Neutrophil (primary cell): ENCODE data around the gene CBFA2T2.

Experiments used
- H3K27ac ChIP-seq: fragments of 200-600 bp; sonication (generic); 2 replicates; pipeline ENCODE4 v1.5.1; 2016; ENCODE audit warnings: mild to moderate bottlenecking, moderate library complexity
- H3K27me3 ChIP-seq: fragments of 200-600 bp; sonication (generic); 2 replicates; pipeline ENCODE4 v1.6.0; 2016; ENCODE audit warnings: mild to moderate bottlenecking
- H3K36me3 ChIP-seq: fragments of 200-600 bp; sonication (generic); 2 replicates; pipeline ENCODE4 v1.5.1; 2017
- H3K4me1 ChIP-seq, 2 experiments: fragments of 200-600 bp in 1 of 2; sonication (generic) in 1 of 2; 1 replicate in 1 of 2; 2 replicates in 1 of 2; pipeline versions ENCODE4 v1.5.1 to v1.6.1; 2013 to 2016; ENCODE audit warnings: low read depth in 1 of 2, low read length in 1 of 2, mild to moderate bottlenecking in 1 of 2, moderate library complexity in 1 of 2; ENCODE audit not compliant: control insufficient read depth in 1 of 2, insufficient read depth in 1 of 2
- H3K4me3 ChIP-seq, 2 experiments: fragments of 200-600 bp in 1 of 2; sonication (generic) in 1 of 2; 1 replicate in 1 of 2; 2 replicates in 1 of 2; pipeline ENCODE4 v1.5.1; 2013 to 2016; ENCODE audit warnings: low read depth in 1 of 2, low read length in 1 of 2, mild to moderate bottlenecking in 1 of 2, moderate library complexity in 1 of 2
- H3K9me3 ChIP-seq: fragments of 200-600 bp; sonication (generic); 2 replicates; pipeline ENCODE4 v1.5.1; 2016
- TF ChIP-seq, protein P1 (sequence below): fragments of 200-600 bp; sonication (generic); IDR thresholded peaks from 2 replicates; pipeline ENCODE4 v1.5.1; 2016; ENCODE audit warnings: antibody characterized with exemption

Gene CBFA2T2

DNA sequence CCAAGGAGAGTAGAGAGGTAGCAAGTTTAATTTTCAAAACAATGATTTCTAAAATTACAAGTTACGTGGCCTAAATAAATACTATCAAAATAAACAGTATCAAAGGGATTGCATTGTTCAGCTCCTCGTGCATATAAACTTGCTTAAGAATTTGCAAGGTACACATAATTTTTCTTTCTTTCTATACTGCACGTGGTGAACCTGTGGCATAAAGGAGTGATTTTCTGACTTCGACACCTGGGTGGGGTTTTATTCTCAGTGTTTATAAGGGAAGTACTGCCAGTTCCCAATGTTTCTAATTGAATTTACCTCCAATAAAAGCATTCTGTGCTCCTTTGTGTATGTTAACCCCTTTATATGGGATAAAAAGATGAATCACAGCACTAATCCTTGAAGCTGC lies 122.1 kb downstream of the CBFA2T2 start:
- TF ChIP-seq, protein P1, sequence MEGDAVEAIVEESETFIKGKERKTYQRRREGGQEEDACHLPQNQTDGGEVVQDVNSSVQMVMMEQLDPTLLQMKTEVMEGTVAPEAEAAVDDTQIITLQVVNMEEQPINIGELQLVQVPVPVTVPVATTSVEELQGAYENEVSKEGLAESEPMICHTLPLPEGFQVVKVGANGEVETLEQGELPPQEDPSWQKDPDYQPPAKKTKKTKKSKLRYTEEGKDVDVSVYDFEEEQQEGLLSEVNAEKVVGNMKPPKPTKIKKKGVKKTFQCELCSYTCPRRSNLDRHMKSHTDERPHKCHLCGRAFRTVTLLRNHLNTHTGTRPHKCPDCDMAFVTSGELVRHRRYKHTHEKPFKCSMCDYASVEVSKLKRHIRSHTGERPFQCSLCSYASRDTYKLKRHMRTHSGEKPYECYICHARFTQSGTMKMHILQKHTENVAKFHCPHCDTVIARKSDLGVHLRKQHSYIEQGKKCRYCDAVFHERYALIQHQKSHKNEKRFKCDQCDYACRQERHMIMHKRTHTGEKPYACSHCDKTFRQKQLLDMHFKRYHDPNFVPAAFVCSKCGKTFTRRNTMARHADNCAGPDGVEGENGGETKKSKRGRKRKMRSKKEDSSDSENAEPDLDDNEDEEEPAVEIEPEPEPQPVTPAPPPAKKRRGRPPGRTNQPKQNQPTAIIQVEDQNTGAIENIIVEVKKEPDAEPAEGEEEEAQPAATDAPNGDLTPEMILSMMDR: no peak
- no peaks in the 10 kb centered on the region for H3K4me1 ChIP-seq
- no peaks in the 10 kb centered on the region for H3K9me3 ChIP-seq
- H3K27me3 ChIP-seq: no peaks in the 10 kb centered on the region
- H3K36me3 ChIP-seq: peaks cover 78% of the 10 kb centered on the region
- H3K27ac ChIP-seq: no peak overlapping the region
- H3K4me3 ChIP-seq: no peak overlapping the region

DNA sequence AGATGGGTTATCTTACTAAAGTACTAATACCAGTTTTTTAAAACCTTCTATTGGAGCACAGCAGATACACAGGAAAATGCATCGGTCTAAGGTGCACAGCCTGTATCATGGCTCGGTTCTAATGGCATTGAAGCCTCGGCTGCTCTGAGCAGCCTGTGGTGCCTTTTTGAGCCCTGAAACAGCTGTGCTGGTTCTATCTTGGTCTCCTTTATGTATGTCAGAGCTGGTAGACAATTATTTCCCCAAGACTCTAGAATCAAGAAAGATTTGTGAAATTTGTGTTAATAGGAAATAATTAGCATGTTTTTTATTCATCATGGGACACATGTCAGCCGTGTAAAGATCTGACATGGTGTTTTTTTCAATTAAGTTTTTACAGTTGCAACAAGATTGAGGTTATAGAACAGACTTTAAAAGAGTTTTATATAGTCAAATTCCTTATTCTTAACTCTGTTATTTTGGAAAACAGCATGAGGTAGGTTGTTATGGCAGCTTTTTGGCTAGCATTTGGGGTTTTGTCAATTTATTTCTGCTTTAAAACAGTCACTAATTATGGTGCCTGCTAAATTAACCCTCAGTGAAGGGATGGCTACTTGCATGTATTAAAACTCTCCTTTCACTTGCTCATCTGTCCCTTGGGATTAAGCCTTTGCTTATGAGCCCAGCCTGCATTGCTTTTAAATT lies 132.0 kb downstream of the CBFA2T2 start:
- no peak overlapping the region for H3K27ac ChIP-seq
- H3K36me3 ChIP-seq: peaks cover 34% of the 10 kb centered on the region
- no peaks in the 10 kb centered on the region for H3K4me1 ChIP-seq
- H3K4me3 ChIP-seq: no peak overlapping the region
- TF ChIP-seq, protein P1: no peak
- H3K9me3 ChIP-seq: no peaks in the 10 kb centered on the region
- H3K27me3 ChIP-seq: no peaks in the 10 kb centered on the region

DNA sequence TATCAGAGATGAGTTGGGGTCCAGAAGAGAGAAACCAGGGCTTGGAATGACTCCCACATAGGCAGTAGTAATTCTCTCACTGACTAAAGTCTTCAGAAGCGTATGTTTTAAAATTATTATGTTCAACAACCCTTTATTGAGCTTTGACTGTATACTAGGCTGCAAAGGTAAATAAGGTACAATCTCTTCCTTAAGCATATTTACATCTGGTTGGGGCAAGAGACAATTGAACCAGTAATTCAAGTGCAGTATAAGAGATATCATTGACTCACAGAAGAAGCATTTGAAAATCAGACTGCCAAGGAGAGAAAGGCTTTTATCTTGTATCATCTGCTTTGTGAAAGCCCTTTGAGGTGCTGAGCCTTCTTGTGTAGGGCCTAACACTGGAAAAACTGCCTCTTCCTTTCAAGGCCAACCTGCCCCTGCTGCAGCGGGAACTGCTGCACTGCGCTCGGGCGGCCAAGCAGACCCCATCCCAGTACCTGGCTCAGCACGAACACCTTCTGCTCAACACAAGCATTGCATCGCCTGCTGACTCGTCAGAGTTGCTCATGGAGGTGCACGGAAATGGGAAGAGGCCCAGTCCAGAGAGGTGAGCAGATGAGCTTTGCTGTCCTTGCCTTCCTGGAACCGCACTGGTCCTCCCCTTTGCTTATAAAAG lies 132.9 kb downstream of the CBFA2T2 start:
- Histone ChIP-seq H3K27ac (no peak overlapping the region), H3K4me1 (no peaks in the 10 kb centered on the region), H3K27me3 (no peaks in the 10 kb centered on the region), H3K36me3 (peaks cover 32% of the 10 kb centered on the region), H3K4me3 (no peak overlapping the region), H3K9me3 (no peaks in the 10 kb centered on the region)
- TF ChIP-seq, protein P1: no peak

DNA sequence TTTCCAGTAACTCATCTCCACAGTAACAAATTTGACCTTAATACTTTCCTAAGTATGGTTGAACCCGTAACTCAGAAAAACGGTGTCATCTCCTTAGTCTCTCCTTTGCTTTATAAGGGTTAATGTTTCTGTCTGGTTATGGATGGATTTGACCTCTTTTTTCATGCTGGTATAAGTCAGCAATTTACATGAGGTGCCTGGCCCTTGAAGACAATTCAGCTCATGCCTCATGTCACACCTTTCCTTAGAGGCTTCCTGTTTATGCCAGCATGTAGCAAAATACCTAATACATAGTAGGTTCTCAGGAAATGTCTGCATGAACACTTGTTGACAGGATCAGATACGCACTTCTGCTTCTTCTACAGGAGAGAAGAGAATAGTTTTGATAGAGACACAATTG lies 134.5 kb downstream of the CBFA2T2 start:
- TF ChIP-seq, protein P1: no peak
- Histone ChIP-seq H3K9me3 (no peaks in the 10 kb centered on the region), H3K27ac (no peak overlapping the region), H3K27me3 (no peaks in the 10 kb centered on the region), H3K4me3 (no peak overlapping the region), H3K4me1 (no peaks in the 10 kb centered on the region), H3K36me3 (peaks cover 48% of the 10 kb centered on the region)

DNA sequence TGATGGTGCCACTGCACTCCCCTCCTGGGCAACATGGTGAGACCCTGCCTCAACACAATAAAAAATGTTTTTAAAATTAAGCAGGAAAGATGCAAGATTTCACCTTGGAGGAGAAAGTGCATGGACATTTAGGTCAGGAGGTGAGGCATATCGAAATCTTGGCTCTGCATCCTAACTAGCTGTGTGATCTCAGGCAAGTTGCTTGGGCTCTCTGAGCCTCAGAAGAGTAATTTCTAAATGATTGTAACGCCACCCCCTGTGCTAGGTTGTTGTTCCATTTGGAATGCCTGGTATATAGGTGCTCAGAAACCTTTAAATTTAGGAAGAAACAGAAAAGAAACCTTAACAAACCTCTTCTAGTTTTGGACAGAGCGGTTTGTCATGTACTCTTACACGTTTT lies 136.3 kb downstream of the CBFA2T2 start:
- TF ChIP-seq, protein P1: no peak
- Histone ChIP-seq H3K27ac (no peak overlapping the region), H3K36me3 (peaks cover 65% of the 10 kb centered on the region)

More for the DNA sequence above, 136.3 kb downstream of the CBFA2T2 start:
- H3K4me3 ChIP-seq: no peak overlapping the region
- no peaks in the 10 kb centered on the region for H3K4me1 ChIP-seq
- no peaks in the 10 kb centered on the region for H3K27me3 ChIP-seq
- H3K9me3 ChIP-seq: no peaks in the 10 kb centered on the region
